WTC11 (cell line): ENCODE results near the gene CST8. TPM values are rescaled to one million over a fixed set of nuclear protein-coding genes. Genes with fewer than 3 reads are reported as not detected.

Source experiments
- ATAC-seq: fragments of 200-7000 bp; cut with Tn5 transposase; 2 replicates; pipeline ENCODE4 v1.10.0; 2021; ENCODE audit warnings: mild to moderate bottlenecking, moderate library complexity
- CTCF ChIA-PET: fragments of 300-600 bp; sonication (Branson Sonifier 250); formaldehyde crosslinking; loops from one replicate; lab custom pipeline; 2021; ENCODE audit warnings: antibody characterized with exemption; lab: Charles Lee
- POLR2A ChIA-PET: fragments of 350-600 bp; sonication (Branson Sonifier 250); formaldehyde crosslinking; loops from one replicate; lab custom pipeline; 2021; ENCODE audit warnings: antibody characterized with exemption; lab: Charles Lee
- DNase-seq: peaks from one replicate; pipeline ENCODE4 v3.0.0; 2021; ENCODE audit warnings: low spot score
- H3K27ac Mint-ChIP-seq: 2 replicates; pipeline ENCODE4 v1.8.0; 2021; ENCODE audit warnings: mixed read lengths
- H3K27me3 Mint-ChIP-seq: 2 replicates; pipeline ENCODE4 v1.8.0; 2021; ENCODE audit warnings: low read depth, mild to moderate bottlenecking, moderate library complexity, mixed read lengths
- H3K36me3 Mint-ChIP-seq: 2 replicates; pipeline ENCODE4 v1.8.0; 2021; ENCODE audit warnings: mixed read lengths
- H3K4me1 Mint-ChIP-seq: 2 replicates; pipeline ENCODE4 v1.8.0; 2022; ENCODE audit warnings: mixed read lengths
- H3K4me3 Mint-ChIP-seq: 2 replicates; pipeline ENCODE4 v1.8.0; 2021; ENCODE audit warnings: mild to moderate bottlenecking, moderate library complexity, mixed read lengths
- H3K9me3 Mint-ChIP-seq: 2 replicates; pipeline ENCODE4 v1.8.0; 2021; ENCODE audit warnings: mixed read lengths
- ATF1 ChIP-seq: sonication (generic); formaldehyde crosslinking; IDR thresholded peaks from 2 replicates; pipeline ENCODE4 v1.8.1; 2023; ENCODE audit warnings: mild to moderate bottlenecking, moderate library complexity, missing genetic modification reagents
- CREM ChIP-seq: sonication (generic); formaldehyde crosslinking; IDR thresholded peaks from 2 replicates; pipeline ENCODE4 v1.8.1; 2022; ENCODE audit warnings: mild to moderate bottlenecking, missing genetic modification reagents, moderate library complexity
- EMX1 ChIP-seq: fragments of 250-450 bp; sonication (Bioruptor Pico); IDR thresholded peaks from 2 replicates; pipeline ENCODE4 v1.8.0; 2021; ENCODE audit warnings: mild to moderate bottlenecking
- GABPB1 ChIP-seq: sonication (generic); formaldehyde crosslinking; IDR thresholded peaks from 2 replicates; pipeline ENCODE4 v1.8.1; 2023; ENCODE audit warnings: mild to moderate bottlenecking, missing genetic modification reagents
- GRHL2 ChIP-seq: fragments of 250-450 bp; sonication (Bioruptor Pico); IDR thresholded peaks from 2 replicates; pipeline ENCODE4 v1.8.0; 2022; ENCODE audit warnings: mild to moderate bottlenecking, moderate library complexity; ENCODE audit not compliant: insufficient replicate concordance, severe bottlenecking
- JAZF1 ChIP-seq: fragments of 250-450 bp; sonication (Bioruptor Pico); IDR thresholded peaks from 2 replicates; pipeline ENCODE4 v1.9.0; 2021; ENCODE audit warnings: moderate library complexity, mild to moderate bottlenecking, inconsistent platforms
- MYBL2 ChIP-seq: sonication (generic); formaldehyde crosslinking; IDR thresholded peaks from 2 replicates; pipeline ENCODE4 v1.8.1; 2023; ENCODE audit warnings: mild to moderate bottlenecking, moderate library complexity, missing genetic modification reagents
- NFATC4 ChIP-seq: fragments of 250-450 bp; sonication (Bioruptor Pico); IDR thresholded peaks from 2 replicates; pipeline ENCODE4 v1.9.0; 2021; ENCODE audit warnings: mild to moderate bottlenecking
- NR3C1 ChIP-seq: sonication (generic); formaldehyde crosslinking; conservative IDR thresholded peaks from 2 replicates; pipeline ENCODE4 v1.8.1; 2023; ENCODE audit warnings: low read depth, mild to moderate bottlenecking, missing genetic modification reagents
- TCF7 ChIP-seq: sonication (generic); formaldehyde crosslinking; IDR thresholded peaks from 2 replicates; pipeline ENCODE4 v1.8.0; 2022; ENCODE audit warnings: mild to moderate bottlenecking, low read depth, missing genetic modification reagents, moderate library complexity
- TEAD4 ChIP-seq: sonication (generic); formaldehyde crosslinking; IDR thresholded peaks from 2 replicates; pipeline ENCODE4 v1.8.0; 2022; ENCODE audit warnings: mild to moderate bottlenecking, missing genetic modification reagents
- ZNF396 ChIP-seq: fragments of 250-450 bp; sonication (Bioruptor Pico); IDR thresholded peaks from 2 replicates; pipeline ENCODE4 v1.8.0; 2021; ENCODE audit warnings: mild to moderate bottlenecking, moderate library complexity, borderline replicate concordance
- total RNA-seq: library from RNA; stranded (reverse); gene quantifications from 3 replicates; pipeline ENCODE4 v1.2.3, GENCODE V29; 2021
- TF ChIP-seq, protein P1 (sequence below): sonication (generic); formaldehyde crosslinking; conservative IDR thresholded peaks from 2 replicates; pipeline ENCODE4 v1.8.1; 2022; ENCODE audit warnings: mild to moderate bottlenecking, missing genetic modification reagents
- TF ChIP-seq, protein P2 (sequence below): sonication (generic); formaldehyde crosslinking; IDR thresholded peaks from 2 replicates; pipeline ENCODE4 v1.8.1; 2023; ENCODE audit warnings: mild to moderate bottlenecking, missing genetic modification reagents, moderate library complexity
- TF ChIP-seq, protein P3 (sequence below): sonication (generic); formaldehyde crosslinking; IDR thresholded peaks from 2 replicates; pipeline ENCODE4 v1.8.1; 2023; ENCODE audit warnings: mild to moderate bottlenecking, moderate library complexity, missing genetic modification reagents
- TF ChIP-seq, protein P4 (sequence below): fragments of 250-450 bp; sonication (Bioruptor Pico); IDR thresholded peaks from 2 replicates; pipeline ENCODE4 v1.9.0; 2021; ENCODE audit warnings: moderate library complexity, mild to moderate bottlenecking, inconsistent platforms, borderline replicate concordance
- TF ChIP-seq, protein P5 (sequence below): fragments of 200-600 bp; IDR thresholded peaks from 2 replicates; pipeline ENCODE4 v1.8.0; 2022; ENCODE audit warnings: antibody characterized with exemption
- TF ChIP-seq, protein P6 (sequence below): fragments of 250-450 bp; sonication (Bioruptor Pico); conservative IDR thresholded peaks from 2 replicates; pipeline ENCODE4 v1.9.0; 2021; ENCODE audit warnings: mild to moderate bottlenecking

The CST8 gene
- total RNA-seq, 1 experiment from 2014 or later, result not detected

DNA sequence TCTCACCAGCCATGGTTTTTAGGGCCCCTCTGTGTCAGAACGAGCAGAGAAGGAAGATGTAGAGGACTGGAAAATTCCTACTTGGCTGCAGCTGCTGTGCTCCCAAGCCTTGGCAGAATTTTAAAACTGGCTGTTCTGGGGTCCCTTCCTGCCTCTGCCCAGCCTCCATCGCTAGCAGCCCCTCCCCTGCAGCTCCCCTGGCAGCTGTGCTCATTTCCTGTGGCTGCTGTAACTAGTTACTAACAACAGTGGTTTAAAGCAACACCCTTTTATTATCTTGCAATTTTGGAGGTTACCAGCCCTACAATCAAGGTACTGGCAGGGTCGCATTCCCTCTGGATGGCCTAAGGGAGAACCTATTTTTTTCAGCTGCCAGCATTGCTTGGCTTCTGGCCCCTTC lies 34.5 kb upstream of the CST8 start (continued):
- TF ChIP-seq, protein P1, sequence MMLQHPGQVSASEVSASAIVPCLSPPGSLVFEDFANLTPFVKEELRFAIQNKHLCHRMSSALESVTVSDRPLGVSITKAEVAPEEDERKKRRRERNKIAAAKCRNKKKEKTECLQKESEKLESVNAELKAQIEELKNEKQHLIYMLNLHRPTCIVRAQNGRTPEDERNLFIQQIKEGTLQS, result no peak
- TF ChIP-seq, protein P2, sequence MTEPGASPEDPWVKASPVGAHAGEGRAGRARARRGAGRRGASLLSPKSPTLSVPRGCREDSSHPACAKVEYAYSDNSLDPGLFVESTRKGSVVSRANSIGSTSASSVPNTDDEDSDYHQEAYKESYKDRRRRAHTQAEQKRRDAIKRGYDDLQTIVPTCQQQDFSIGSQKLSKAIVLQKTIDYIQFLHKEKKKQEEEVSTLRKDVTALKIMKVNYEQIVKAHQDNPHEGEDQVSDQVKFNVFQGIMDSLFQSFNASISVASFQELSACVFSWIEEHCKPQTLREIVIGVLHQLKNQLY (CRISPR knock-in tag), result no peak
- no peak for TF ChIP-seq TCF7 (CRISPR knock-in tag)
- no peak for TF ChIP-seq GABPB1 (CRISPR knock-in tag)
- TF ChIP-seq, protein P3, sequence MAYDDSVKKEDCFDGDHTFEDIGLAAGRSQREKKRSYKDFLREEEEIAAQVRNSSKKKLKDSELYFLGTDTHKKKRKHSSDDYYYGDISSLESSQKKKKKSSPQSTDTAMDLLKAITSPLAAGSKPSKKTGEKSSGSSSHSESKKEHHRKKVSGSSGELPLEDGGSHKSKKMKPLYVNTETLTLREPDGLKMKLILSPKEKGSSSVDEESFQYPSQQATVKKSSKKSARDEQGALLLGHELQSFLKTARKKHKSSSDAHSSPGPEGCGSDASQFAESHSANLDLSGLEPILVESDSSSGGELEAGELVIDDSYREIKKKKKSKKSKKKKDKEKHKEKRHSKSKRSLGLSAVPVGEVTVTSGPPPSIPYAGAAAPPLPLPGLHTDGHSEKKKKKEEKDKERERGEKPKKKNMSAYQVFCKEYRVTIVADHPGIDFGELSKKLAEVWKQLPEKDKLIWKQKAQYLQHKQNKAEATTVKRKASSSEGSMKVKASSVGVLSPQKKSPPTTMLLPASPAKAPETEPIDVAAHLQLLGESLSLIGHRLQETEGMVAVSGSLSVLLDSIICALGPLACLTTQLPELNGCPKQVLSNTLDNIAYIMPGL (CRISPR knock-in tag), result no peak
- TF ChIP-seq, protein P4, sequence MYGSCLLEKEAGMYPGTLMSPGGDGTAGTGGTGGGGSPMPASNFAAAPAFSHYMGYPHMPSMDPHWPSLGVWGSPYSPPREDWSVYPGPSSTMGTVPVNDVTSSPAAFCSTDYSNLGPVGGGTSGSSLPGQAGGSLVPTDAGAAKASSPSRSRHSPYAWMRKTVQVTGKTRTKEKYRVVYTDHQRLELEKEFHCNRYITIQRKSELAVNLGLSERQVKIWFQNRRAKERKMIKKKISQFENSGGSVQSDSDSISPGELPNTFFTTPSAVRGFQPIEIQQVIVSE (CRISPR knock-in tag), result no peak
- TF ChIP-seq ATF1 (CRISPR knock-in tag), result no peak
- TF ChIP-seq JAZF1 (CRISPR knock-in tag), result no peak
- TF ChIP-seq TEAD4 (CRISPR knock-in tag), result no peak
- TF ChIP-seq, all 79 proteins: peak for 0

DNA sequence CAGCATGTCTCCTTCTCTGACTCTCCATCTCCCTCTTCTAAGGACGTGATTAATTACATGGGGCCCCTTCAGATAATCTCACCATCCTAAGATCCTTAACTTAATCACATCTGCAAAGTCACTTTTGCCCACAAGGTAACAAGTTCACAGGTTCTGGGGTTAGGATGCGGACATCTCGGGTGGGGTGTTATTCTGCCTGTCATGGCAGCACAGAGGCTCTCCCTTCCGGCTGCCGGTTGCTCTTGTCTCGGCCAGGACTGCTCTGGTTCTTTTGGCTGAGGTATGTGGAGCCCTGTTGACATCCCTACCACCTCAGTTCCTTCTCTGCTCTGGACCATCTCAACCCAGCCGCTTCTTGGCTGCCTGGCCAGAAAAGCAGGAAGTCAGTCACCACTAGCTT lies 34.0 kb upstream of the CST8 start:
- Mint-ChIP-seq H3K27me3 (peaks cover 8% of the 10 kb centered on the region), H3K4me1 (peaks cover 21% of the 10 kb centered on the region), H3K4me3 (no peak overlapping the region), H3K9me3 (peaks cover 25% of the 10 kb centered on the region), H3K27ac (no peak overlapping the region), H3K36me3 (peaks cover 9% of the 10 kb centered on the region)
- ChIA-PET POLR2A (no interaction called here), CTCF (no interaction called here)
- TF ChIP-seq, protein P3 (CRISPR knock-in tag), result no peak
- TF ChIP-seq GRHL2 (CRISPR knock-in tag) (no peak), EMX1 (CRISPR knock-in tag) (no peak), ZNF396 (CRISPR knock-in tag) (no peak), NFATC4 (CRISPR knock-in tag) (no peak), NR3C1 (CRISPR knock-in tag) (no peak), MYBL2 (CRISPR knock-in tag) (no peak), CREM (no peak)
- TF ChIP-seq, protein P2 (CRISPR knock-in tag), result no peak
- TF ChIP-seq, protein P1, result no peak
- TF ChIP-seq, protein P5, sequence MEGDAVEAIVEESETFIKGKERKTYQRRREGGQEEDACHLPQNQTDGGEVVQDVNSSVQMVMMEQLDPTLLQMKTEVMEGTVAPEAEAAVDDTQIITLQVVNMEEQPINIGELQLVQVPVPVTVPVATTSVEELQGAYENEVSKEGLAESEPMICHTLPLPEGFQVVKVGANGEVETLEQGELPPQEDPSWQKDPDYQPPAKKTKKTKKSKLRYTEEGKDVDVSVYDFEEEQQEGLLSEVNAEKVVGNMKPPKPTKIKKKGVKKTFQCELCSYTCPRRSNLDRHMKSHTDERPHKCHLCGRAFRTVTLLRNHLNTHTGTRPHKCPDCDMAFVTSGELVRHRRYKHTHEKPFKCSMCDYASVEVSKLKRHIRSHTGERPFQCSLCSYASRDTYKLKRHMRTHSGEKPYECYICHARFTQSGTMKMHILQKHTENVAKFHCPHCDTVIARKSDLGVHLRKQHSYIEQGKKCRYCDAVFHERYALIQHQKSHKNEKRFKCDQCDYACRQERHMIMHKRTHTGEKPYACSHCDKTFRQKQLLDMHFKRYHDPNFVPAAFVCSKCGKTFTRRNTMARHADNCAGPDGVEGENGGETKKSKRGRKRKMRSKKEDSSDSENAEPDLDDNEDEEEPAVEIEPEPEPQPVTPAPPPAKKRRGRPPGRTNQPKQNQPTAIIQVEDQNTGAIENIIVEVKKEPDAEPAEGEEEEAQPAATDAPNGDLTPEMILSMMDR, result no peak
- TF ChIP-seq, protein P6, sequence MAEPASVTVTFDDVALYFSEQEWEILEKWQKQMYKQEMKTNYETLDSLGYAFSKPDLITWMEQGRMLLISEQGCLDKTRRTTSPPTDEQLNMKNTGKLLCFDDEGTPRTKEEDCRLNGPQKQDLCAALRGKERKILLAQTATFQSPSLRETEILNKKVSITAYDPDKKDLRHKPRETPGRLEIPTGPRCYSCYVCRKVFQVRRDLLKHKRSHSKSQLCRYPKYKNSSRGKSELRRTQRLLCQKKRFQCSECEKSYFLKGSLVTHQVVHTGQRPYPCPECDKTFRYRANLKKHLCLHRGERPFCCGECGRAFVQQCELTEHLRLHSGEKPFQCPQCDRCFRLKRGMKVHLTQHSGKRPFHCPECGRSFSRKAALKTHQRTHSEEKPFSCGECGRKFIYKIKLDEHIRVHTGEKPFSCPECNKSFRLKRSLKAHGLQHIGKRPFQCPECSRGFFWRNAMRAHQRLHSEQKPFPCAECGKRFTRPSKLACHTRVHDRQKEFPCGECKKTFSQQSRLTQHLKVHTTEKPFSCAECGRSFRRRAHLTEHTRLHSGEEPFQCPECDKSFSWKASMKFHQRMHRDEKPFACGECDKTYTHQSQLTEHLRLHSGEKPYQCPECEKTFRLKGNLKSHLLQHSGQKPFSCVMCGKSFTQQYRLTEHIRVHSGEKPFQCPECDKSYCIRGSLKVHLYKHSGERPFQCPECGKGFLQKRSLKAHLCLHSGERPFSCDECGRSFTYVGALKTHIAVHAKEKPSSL, result no peak
- DNase-seq, result no peak
- no peak for ATAC-seq
